H1 (cell line): ENCODE measurements around the gene SRSF2. TPM values are rescaled to one million over a fixed set of nuclear protein-coding genes. Genes with fewer than 3 reads are reported as not detected.

ENCODE experiments used
- BACH1 ChIP-seq: IDR thresholded peaks from 2 replicates; pipeline ENCODE4 v1.6.1; 2012; ENCODE audit warnings: low read length, improper control_type of control experiment
- EZH2 ChIP-seq: fragments of 200-600 bp; sonication (generic); IDR thresholded peaks from 2 replicates; pipeline ENCODE4 v1.7.1; 2012; ENCODE audit warnings: low read depth, mild to moderate bottlenecking, moderate library complexity, low read length, inconsistent platforms; ENCODE audit not compliant: severe bottlenecking
- GTF2F1 ChIP-seq: IDR thresholded peaks from 2 replicates; pipeline ENCODE4 v1.6.1; 2012; ENCODE audit warnings: low read depth, low read length, improper control_type of control experiment, borderline replicate concordance
- KDM5A ChIP-seq: fragments of 200-600 bp; IDR thresholded peaks from 2 replicates; pipeline ENCODE4 v1.7.1; 2012; ENCODE audit warnings: mild to moderate bottlenecking, low read length, inconsistent platforms, mixed read lengths
- POU5F1 ChIP-seq: IDR thresholded peaks from 2 replicates; pipeline ENCODE4 v1.6.1; 2011; ENCODE audit warnings: low read depth, mild to moderate bottlenecking, low read length, moderate library complexity
- RFX5 ChIP-seq: IDR thresholded peaks from 2 replicates; pipeline ENCODE4 v1.6.1; 2011; ENCODE audit warnings: low read depth, low read length, improper control_type of control experiment, borderline replicate concordance
- SP2 ChIP-seq: IDR thresholded peaks from 2 replicates; pipeline ENCODE4 v1.6.1; 2012; ENCODE audit warnings: mild to moderate bottlenecking, low read length, inconsistent platforms
- SP4 ChIP-seq: IDR thresholded peaks from 2 replicates; pipeline ENCODE4 v1.6.1; 2012; ENCODE audit warnings: low read length, inconsistent platforms
- SRF ChIP-seq: IDR thresholded peaks from 2 replicates; pipeline ENCODE4 v1.6.1; 2011; ENCODE audit warnings: mild to moderate bottlenecking, low read depth, low read length, moderate library complexity
- ZNF274 ChIP-seq: IDR thresholded peaks from 2 replicates; pipeline ENCODE4 v1.7.0; 2012; ENCODE audit warnings: low read length, borderline replicate concordance; ENCODE audit errors: extremely low read depth
- polyA plus RNA-seq, 7 experiments: library from polyadenylated mRNA; depleted of rRNA in 3 of 7; stranded (reverse) in 5 of 7; unstranded in 2 of 7; fragments of >200 nt in 5 of 7; fragments of 200-250 nt in 2 of 7; gene quantifications; 1 replicate in 5 of 7; 2 replicates in 1 of 7; 4 replicates in 1 of 7; pipeline versions ENCODE4 v1.2.1 to v1.2.3, GENCODE V29; 2011 to 2013; ENCODE audit warnings: missing spikeins in 2 of 7, mixed read lengths in 2 of 7
- total RNA-seq: library from RNA; stranded (reverse); fragmentation: NEBNext Ultra II Directional; extraction: Animal tissue kit (Norgen Biotek cat#: 25700); gene quantifications from 2 replicates; pipeline ENCODE4 v1.2.1, GENCODE V29; 2021
- TF ChIP-seq, protein P1 (sequence below): IDR thresholded peaks from 2 replicates; pipeline ENCODE4 v1.6.1; 2012; ENCODE audit warnings: low read length, inconsistent platforms

Gene SRSF2
- total and polyA plus RNA-seq, 2 of the 8 experiments (the other 6 are each of a cell fraction or from before 2014, with no cell fraction given), result 397 to 401 TPM

DNA sequence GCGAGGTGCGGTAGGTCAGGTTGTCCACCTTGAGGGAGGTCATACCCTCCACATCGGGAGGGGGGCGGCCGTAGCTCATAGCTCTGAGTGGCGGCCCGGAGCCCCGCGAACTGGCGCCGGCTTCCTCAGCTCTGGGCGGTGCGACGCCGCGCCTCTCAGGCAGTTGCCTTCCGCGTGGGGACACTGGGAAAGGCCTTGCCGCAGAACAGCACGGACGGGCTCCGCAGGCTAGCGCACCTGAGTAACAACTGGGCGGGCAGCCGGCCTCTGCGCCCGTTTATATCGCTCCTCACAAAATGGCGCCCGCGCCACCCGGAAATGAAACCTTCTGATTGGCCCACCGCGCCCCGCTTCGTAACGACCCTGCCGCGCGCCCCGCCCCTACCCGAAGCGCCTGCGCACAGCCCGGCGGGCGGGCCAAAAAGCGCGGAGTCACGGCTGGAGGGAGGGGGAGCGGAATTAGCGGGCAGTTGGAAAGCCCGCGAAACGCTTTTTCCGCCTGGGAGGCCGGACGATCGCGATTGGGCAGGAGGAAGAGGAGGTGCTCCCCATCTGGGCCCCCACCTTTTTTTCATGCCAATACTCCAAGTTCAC lies at the start of gene SRSF2 (continued):
- no peak for TF ChIP-seq EZH2
- peak; percentile 98 for TF ChIP-seq GTF2F1
- TF ChIP-seq SP4, result no peak
- TF ChIP-seq ZNF274, result no peak
- TF ChIP-seq, protein P1, sequence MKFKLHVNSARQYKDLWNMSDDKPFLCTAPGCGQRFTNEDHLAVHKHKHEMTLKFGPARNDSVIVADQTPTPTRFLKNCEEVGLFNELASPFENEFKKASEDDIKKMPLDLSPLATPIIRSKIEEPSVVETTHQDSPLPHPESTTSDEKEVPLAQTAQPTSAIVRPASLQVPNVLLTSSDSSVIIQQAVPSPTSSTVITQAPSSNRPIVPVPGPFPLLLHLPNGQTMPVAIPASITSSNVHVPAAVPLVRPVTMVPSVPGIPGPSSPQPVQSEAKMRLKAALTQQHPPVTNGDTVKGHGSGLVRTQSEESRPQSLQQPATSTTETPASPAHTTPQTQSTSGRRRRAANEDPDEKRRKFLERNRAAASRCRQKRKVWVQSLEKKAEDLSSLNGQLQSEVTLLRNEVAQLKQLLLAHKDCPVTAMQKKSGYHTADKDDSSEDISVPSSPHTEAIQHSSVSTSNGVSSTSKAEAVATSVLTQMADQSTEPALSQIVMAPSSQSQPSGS, result no peak; the same call in 1 of the 2 replicates
- TF ChIP-seq SRF, result no peak
- no peak for TF ChIP-seq RFX5
- no peak for TF ChIP-seq KDM5A
- no peak for TF ChIP-seq POU5F1
- TF ChIP-seq BACH1, result peak; percentile 97
- TF ChIP-seq SP2, result no peak
